HG03439 (cell line): ENCODE data around the gene LRRC4C.

ENCODE experiments used
- ATAC-seq: cut with Tn5 transposase; IDR thresholded peaks from one replicate; pipeline ENCODE4 v1.9.1; 2021; ENCODE audit warnings: mild to moderate bottlenecking, moderate library complexity; ENCODE audit not compliant: unreplicated experiment

The LRRC4C gene

DNA sequence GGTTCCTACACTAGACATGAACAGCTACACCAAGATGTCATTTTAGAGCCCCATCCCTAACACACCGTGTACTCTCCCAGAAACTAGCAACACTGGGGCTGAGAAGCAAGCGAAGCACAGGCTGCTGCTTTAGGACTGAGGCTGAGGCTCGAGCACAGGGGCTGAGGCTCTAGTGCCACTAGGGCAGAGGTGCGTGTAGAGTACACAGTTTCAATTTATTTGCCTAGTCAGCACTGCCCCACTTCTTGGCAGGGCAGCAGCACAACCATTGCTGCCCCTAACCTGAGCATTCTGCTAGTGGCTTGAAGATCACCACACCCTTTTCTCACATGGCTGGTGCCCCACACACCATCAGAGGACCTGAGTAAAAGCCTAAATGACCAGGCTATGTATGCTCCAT is 713.2 kb downstream of the LRRC4C start:
- ATAC-seq, result no peak

DNA sequence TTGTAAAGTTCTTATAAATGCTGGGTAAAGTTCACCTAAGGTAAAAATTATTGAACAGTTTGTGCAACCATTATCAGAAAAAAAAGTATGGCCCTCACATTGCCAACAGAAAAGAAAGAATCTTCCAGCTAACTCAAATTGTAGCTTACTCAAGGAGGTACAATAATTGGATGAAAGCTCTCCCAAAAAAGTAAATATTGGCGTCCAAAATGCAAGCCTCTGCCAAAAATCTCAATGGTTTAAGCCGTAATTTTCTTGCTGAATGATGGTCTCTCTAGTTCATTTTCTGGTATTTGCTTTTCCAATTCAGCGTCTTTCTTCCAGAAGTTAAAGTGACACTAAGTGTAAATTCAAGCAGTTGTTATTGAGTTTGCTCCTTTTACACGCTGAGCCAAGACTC is 727.3 kb downstream of the LRRC4C start:
- no peak for ATAC-seq

DNA sequence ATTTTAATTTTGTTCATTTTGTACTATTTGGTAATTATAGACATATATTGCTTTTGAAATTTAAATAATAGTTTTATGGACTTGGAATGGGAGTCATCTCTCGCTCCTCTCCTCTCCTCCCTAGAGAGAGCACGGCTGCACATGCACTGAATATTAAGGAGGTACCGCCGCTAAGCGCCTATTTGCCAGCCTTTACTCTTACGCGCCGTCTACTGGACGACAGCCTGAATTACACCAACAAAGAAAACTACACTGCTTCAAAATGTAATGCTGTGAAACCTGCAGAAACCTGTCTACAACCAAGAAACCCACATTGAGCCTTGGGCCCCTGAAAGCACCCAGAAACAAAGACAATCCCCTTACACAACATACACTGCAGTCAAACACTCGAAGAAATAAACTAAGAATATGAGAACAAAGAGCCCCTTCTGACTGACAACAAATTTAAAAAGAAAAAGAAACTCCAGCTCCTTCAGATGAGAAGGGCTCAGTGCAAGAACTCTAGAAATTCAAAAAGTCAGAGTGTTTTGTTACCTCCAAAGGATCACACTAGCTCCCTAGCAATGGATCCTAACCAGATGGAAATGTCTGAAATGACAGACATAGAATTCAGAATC is 737.2 kb downstream of the LRRC4C start:
- ATAC-seq, result no peak

DNA sequence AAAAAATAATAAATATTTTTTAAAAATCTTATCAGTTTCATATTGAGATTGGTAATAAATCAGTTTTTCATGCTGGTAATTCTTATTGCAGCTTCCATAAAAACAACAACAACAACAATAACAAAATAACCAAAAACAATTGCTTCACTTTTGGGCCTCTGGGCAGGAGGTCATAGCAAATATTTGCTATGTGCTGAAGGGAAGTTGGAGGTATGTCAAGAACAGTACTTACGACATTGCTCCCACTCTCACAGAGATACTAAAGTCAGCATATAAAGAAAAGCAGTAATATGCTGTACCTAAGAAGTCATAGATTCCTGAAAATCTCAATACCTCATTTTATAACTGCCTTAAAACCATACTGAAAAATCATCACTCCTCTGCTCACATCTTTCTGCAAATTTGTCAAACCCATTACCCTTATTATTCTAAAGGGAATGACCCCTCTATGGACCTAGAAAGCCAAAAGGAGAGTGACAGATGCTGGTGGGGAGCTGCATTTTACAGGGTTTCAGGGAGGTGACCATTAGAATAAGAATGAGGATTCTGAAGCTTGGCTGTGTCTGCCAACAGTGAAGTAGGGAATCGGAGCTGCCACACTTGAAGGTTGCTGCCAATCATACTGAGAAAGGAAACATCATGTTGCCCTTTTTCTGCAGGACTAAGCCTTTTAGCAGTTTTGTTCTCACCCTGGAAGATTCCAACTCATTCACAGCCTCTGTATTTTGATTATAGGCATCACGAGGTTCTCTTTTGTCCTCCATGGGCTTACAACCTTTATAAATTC is 742.9 kb downstream of the LRRC4C start:
- ATAC-seq, result no peak

DNA sequence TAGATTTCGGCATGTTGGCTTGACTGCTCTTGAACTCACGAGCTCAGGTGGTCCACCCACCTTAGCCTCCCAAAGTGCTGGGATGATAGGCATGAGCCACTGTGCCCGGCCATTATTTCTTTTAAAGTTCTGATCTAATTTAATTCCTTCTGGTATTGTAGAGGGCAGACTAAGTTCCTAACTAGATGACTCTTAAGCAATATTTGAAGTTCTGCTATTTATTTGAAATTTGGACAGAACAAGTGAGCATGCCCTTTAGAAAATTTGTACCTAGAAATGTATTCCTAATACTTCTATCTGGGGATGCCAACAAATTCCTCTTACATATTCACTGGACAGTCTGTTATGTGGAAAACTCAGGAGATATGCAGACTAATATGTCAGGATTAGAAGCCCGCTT is 746.4 kb downstream of the LRRC4C start:
- ATAC-seq, result no peak

DNA sequence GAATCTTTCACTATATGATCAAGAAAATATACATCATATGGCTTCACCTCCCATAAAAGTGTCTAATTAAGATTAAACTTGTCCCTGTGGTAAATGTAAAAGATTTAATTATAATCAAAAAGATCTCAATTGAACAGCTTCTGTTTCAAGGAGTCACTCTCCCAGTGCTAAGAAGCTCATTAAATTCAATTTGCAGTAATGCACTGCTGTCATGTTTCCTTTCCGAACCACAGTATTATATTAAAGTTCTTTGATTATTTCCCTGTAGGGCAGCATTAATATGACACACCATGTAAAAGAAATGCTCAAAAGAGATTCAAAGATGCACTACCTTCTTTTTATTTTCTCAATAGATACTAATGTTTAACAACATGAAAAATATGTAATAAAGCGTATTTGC is 758.4 kb downstream of the LRRC4C start:
- no peak for ATAC-seq

DNA sequence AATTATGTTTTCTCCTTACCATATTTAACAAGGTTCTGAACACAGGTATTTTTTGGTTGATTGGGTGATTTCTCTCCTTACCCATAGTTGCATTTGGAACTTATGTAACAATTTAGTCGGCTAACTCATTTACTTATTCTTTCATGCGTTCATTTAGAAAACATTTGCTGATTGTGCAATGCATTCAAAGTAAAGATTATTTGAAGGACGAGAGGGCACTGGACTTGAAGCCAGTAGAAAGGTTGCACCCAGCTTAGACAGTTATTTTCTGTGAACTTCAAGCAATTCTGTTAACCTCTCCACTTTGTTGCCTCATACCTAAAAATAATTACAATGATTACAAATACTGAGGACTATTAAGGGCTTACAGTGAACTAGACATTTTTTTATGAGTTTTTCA is 769.6 kb downstream of the LRRC4C start:
- ATAC-seq, result no peak

DNA sequence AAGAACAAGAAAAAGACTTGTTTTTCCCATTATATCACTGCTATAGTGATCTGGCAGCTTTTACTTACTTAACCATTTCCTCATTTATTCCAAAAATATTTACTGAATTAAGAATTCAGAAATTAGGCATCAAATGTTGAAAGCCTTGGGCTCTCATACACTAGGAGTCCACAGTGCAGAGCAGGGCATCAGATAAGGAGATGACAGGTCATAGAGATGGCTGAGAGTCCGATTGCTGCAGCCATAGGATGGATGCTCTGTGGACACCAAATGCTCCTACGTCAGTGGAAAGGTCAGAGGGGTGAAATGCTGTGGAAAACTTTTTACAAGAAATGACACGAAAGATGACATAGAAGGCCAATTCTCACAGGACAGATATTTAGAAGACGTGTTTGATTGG is 771.1 kb downstream of the LRRC4C start:
- ATAC-seq, result no peak

DNA sequence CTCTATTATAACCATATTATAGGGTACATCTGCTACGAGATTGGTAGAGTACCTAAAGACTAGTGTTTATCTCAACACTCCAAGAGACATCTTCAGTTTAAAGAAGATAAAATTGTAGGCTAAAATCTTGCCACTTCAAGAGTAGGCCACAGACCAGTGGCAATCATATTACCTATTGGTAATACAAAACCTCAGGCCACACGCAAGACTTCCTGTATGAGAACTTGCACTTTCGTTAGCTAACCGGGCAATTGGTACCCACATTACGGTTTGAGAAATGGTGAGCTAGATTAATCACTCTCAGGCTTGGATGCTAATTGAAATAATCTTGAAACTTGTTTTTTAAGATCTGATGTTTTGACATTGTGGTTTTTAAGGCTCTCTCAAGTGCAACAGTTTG is 772.7 kb downstream of the LRRC4C start:
- ATAC-seq, result no peak

DNA sequence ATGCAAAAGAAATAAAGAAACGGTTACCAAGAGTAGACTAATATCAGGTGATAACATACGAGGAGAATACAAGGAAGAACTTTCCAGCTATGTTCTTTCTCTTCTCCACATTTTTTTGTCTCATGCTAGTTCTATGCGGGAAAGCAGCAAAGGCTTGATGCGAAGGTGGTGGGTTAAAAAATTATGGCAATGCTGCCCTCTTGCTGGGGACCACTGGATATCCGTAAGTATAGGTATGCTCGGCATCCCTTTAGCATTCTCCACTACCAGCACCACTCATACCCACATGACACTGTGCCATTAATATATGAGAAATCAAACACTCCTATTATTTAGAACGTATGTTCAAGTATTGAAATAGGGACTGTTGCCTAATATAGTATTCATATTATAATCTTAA is 776.4 kb downstream of the LRRC4C start:
- ATAC-seq, result no peak

DNA sequence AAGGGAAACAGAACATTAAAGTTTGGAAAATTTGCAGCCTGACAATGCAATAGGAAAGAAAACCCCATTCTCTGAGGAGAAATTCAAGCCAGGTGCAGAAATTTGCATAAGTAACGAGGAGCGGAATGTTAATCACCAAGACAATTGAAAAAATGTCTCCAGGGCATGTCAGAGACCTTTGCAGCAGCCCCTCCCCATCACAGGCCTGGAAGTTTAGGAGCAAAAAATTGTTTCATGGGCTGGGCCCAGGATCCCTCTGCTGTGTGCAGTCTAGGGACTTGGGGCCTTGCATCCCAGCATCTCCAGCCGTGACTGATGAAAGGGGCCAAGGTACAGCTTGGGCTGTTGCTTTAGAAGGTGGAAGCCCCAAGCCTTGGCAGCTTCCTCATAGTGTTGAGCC is 780.2 kb downstream of the LRRC4C start:
- no peak for ATAC-seq

DNA sequence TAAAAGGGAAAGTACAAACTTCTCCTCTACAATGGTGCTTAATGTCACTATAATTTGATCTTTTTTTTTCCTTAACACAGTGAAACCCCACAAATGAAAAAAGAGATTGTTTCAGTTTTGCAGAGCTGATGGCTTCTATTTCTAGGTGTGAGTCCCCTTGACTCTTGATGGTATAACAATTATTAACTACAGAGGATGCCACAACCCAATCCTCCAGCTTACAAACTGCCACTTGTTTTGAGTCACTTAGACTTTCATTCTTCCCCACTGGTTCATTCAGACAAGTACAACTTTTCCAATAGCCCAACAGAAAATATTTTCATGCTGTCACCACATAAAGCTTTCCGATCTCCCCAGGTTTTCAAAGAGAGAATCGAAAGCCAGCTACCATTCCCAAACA is 812.2 kb downstream of the LRRC4C start:
- no peak for ATAC-seq

DNA sequence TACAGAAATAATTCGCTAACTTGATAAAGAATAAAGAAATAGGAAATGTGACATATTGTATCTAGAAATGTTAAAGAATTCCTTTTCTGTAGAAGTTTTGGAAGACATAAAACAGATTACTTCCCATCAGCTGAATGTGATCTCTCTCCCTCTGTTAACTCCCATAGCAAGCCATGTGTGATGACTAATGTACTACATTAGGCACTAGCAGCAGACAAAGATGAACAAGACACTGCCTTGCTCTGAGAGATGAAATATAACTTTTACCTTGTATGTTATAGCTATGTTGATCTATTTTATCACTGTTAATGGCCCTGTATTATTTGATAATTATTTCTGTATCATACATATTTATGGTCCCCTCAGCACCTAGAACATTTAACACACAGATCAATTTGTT is 817.2 kb downstream of the LRRC4C start:
- ATAC-seq, result no peak

DNA sequence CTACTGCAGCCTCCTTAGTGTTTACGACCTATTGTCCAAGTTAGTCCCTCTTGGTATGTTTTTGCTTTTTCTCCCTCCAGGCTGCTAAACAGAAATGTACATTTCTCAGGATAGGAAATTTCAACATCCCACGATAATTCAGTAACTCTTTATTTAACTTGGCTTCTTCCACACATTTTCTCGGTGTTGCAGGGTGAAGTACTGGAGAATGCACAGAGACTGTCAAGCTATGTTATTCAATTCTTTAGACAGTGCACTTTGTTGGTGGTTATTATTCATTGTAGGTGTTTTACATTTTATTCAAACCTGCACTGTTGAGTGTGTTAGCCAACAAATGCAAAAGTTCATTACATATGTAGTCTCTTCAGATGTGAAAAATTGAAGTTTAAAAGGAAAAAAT is 839.8 kb downstream of the LRRC4C start:
- ATAC-seq, result no peak

DNA sequence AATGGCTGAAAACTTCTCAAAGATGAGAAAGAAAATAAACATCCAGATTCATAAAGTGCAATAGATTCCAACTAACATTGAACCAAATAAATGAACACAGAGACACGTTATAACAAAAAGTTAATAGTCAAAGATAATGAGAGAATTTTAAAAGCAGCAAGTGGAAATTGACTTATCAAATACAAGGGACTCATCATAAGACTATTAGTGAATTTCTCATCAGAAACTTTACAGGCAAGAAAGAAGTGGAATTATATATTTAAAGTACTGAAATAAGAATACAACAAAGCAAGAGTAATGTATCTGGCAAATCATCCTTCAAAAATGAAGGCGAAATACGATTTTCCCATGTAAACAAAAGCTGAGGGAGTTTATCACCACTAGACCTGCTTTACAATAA is 852.7 kb downstream of the LRRC4C start:
- ATAC-seq, result no peak

DNA sequence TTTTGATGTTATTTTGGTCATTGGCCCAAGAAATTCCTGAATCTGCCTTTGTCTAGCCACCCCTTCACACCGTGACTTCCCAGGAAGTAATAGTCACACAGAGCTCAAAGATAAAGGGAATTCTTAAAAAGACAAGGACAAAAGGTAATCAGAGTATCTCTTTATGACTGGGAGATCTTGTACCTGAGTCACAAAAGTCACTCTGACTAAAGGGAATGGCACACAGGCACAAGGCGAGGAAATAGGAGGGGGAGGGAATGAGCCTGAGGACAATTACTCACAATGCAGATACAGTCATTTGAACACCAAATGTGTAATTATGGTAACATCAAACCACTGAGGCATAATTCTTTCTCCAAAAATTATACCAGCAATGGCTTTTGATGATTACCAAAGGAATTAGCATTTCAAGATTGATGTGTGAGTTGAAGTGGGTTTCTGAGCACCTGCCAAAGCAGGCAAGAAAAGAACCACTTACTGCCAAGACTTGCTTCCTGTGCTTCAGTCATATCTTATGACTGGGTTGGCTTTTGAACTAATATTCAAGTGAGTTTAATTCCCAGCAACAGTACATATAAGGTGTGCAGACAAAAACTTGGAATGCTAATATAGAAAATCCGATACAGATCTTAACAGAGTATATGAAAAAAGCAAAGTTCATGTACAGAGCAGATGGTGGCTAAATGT is 856.4 kb downstream of the LRRC4C start:
- ATAC-seq, result no peak

DNA sequence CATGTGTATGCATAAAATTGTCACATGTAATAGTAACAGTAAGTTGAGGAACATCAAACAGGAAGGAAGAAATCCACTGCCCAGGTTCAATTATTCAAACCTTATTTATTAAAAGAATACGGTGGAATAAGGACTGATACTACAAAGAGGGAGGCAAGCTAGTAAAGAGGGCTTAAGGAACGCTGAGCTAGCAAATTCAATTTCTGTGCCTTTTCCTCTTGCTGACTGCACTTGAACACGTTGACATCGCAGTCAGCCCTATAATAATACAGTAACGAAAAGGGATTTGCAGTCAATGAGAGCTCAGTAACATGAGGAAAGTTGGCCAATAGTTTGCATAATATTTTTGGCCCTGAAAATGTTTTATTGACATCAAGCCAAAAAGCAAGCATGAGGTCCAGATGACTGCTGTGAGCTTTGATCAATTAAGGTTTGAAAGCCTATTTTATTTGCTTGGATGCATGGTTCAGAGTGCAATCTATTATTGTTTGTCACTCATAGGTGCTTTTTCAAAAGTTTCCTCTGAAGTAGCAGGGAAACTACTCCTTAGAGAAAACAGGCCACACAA is 861.8 kb downstream of the LRRC4C start:
- ATAC-seq, result no peak

DNA sequence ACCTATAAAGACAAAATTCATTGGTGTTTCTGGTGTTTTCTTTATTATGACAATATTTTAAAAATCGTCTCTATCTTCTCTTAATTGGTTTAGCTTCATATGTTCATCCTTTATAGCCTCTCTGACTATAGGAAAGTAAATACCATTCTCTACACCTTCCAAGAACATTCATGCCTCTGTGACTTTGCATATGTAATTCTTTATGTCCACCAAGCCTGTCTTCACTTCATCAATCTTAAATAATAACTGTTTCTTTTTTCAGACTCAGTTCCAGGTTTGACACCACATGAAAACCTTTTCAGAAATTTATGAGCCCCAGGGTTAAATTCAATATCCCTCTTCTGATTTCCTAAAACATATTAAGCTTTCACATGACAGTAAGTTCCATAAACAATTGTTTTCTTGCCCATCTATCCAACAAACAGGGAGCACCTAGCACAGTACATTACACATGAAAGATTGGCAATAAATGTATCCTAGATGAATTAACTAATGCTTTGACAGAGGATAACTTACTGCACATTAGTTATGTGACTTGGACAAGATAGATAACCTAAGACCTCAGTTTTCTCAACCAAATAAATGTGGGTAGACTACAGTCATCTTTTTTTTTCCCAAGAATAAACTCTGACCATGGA is 886.1 kb downstream of the LRRC4C start:
- no peak for ATAC-seq

DNA sequence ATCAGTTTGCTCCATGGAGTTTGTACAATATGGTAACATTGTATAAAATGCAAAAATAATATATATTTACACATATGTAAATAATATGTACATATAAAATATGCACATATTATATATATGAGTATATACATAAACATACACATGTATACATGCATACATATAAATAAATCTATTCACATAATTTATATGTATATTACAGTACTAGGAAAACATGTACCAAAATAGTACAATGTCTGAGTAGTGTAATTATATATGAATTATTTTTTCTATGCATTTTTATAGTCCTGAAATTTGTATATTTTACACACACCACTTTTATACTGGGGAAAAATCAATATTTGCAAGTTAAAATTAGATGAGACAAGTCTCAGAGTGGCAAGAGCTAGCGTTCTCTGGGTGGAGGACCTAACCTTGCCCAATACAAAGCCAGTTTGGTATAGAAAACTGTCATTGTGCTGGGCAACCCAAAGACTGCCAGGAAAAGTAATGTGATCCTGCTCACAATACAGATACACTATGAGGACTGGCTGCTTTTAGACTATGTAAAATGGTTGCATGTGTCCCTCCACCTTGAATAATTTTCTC is 889.4 kb downstream of the LRRC4C start:
- ATAC-seq, result no peak

DNA sequence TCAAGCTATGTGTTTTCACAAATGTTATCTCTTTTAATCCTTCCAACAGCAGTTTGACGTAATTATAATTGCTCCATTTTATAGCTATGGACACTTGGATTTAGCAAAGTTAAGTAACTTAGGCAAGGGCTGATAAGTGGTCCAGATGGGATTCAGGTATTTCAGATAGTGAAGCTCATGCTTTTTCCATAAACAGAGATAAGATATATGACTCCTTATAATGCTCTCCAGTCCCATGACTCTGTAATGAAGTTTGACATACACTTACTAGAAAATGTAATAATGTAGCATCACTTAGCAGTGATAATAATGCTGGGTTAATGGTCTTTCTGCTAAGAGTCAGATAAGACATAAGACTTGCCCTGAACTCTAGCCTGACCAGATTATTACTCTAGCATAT is 892.1 kb downstream of the LRRC4C start:
- no peak for ATAC-seq

DNA sequence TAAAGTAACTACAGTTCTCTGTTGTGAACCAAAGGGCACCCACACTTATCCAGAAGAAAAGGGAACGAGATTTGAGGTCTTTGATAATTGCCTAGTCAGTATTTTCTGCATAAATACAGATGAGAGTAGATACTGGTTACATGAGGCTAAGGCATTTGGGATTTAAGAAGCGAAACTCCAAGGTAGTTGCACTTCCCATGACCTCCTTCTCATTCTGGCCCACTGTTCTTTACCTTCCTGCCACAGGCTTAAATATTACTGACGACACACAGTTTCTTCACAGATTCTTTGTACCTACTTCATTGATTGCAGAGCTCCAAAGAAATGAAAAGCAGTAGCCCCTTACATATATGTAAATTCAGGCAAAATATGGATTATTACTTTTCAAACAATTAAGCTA is 915.3 kb downstream of the LRRC4C start:
- ATAC-seq, result no peak
